ENCODE results near the gene NBPF8.
"Not testable (repeated sequence)": the region's sequence is repeated elsewhere in the genome, so short reads cannot be mapped to it uniquely, and the experiment has no call there.

The NBPF8 gene

GRCh38 chr1:120414911-120415480 is at the start of gene NBPF8:
NBPF8 (plus strand) TSS chr1:120415035; CDS start chr1:120436523, 21,488 bp downstream.
- peak; percentile 54 for DNase-seq

GRCh38 chr1:120367709-120368108 is 47.1 kb upstream of the NBPF8 start:
- not testable (repeated sequence) for DNase-seq

DNA sequence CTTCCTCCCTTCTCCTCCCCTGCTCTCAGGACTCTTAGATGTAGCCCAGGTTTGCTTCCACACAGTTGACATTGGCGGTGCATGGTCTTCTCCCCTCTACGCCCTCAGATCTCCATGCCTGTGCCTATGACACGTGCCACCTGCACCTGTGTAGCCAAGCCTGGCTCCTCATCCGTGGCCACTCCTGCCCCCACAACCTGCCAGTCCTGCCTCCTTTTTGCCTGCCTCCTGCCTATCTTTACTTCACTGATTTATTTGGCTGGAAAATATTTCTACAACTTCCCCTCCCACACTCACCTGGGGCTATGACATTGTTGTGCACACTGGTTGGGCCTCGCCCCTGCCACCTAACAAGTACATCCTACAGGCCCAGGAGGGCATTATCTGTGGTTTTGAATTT is 28.2 kb upstream of the NBPF8 start:
- not testable (repeated sequence) for DNase-seq

DNA sequence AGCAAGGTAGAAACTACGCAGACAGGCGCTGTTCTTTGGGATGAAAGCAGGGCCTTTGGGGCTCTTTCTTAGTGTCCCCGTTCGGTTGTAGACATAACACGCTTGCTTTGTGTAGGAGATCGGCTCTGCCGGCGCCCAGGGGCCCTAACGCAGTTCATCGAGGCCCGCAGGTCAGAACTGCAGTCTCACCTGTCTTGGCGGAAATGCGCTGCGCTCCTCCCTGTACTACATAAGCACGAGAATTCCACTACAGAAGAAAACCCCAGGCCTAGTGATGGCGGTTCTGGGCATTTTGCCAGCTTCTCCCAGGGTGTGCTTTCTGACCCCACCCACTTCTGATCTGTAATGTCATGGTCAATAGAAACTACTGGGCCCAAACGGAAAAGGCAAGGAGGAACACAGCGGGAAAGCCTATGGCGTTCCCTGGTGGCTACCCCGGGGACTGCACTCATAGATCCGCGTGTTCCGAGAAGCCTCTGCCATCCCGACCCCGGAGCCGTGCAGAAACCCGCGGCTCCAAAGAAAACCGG is 26.2 kb upstream of the NBPF8 start:
- DNase-seq: peak; percentile 12

DNA sequence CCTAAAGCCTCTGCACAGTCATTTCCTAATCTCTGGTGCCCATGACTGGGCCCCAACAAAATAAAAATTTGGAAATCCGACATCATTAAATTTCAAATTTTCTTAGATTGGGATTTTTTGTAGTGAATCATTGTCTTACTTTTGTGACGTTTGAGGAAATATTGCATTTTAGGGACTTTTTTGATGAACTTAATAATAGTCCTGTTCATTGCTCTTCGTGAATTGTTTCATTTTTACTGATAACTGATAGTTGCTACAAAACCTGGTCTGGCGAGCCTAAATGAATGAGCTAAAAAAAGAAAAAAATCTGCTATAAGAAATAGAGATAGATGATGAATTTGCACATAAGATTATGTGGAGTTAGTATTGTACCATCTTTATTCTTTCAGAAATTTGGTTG is 23.5 kb upstream of the NBPF8 start:
- not testable (repeated sequence) for DNase-seq

GRCh38 chr1:120393316-120394232 is 21.3 kb upstream of the NBPF8 start:
- DNase-seq: not testable (repeated sequence)

GRCh38 chr1:120405348-120405747 is 9.5 kb upstream of the NBPF8 start:
- not testable (repeated sequence) for DNase-seq

GRCh38 chr1:120414451-120414850 is 384 bp upstream of the NBPF8 start:
- not testable (repeated sequence) for DNase-seq

DNA sequence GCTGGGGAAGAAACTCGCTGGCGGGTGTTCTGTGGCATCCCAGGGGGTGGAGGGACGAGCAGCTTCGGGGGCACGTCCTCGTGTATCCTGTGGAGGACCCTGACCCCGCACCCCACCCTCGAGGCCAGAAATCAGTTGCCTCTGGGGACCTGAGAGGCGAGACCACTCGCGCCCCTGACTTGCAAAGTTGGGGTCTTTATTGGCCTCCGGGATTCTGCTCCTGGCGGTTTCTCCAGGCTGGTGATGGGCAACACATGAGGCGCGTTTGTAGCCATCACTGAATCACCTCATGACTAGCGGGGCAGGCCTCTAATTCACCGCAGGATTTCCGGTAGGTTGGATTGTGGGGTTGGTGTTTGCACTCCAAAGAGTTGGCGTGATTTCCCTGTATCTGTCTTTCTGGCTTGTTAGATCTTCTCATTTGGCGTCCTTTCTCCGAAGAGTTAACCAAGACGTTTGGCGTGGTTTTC is 692 bp downstream of the NBPF8 start:
- peak; percentile 15 for DNase-seq

GRCh38 chr1:120425063-120425462 is 10.2 kb downstream of the NBPF8 start:
- DNase-seq: not testable (repeated sequence)

GRCh38 chr1:120431626-120432025 is 16.8 kb downstream of the NBPF8 start:
- not testable (repeated sequence) for DNase-seq

DNA sequence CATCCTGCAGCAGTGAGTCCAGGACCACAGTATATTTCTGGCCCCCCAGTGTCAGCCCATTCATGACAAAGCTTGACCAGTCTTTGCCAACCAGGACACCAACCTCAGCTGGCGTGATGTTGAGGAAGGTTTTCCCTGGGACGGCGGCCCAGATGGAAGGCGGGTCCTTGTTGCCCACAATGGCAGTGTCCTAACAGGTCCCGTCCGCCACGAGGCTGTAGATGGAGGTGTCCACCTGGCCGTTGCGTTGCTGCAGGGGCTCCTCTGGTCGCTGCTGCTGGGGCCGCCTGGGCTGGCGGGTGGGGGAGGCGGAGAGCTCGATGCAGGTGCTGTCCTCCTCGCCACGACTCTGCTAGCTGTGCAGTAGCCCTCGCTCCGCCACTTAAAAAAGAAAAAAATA is 19.0 kb downstream of the NBPF8 start:
- DNase-seq: not testable (repeated sequence)

- DNase-seq: not testable (repeated sequence)
Observed at GRCh38 chr1:120449124-120449523, 34.3 kb downstream of the NBPF8 start.
